HG03060 (cell line): ENCODE results near the gene MBL2.

Experiments
- ATAC-seq: cut with Tn5 transposase; IDR thresholded peaks from one replicate; pipeline ENCODE4 v1.9.1; 2021; ENCODE audit warnings: low read depth, moderate number of reproducible peaks; ENCODE audit not compliant: unreplicated experiment

Gene MBL2

GRCh38 chr10:52772623-52773022 is at the start of gene MBL2:
Gene MBL2 (minus strand): TSS chr10:52772784. CDS start chr10:52771635, 1,149 bp downstream.
- ATAC-seq = no peak

GRCh38 chr10:52820309-52820708 is 47.7 kb upstream of the MBL2 start:
- no peak for ATAC-seq

- ATAC-seq = peak; percentile 94
Measured at GRCh38 chr10:52818019-52818418, 45.4 kb upstream of the MBL2 start.

GRCh38 chr10:52814506-52814905 is 41.9 kb upstream of the MBL2 start:
- ATAC-seq = no peak

- no peak for ATAC-seq
Measured at GRCh38 chr10:52811776-52812175, 39.2 kb upstream of the MBL2 start.

- ATAC-seq = no peak
Measured at GRCh38 chr10:52810761-52811160, 38.2 kb upstream of the MBL2 start.

GRCh38 chr10:52807803-52808202 is 35.2 kb upstream of the MBL2 start:
- no peak for ATAC-seq

- no peak for ATAC-seq
Measured at GRCh38 chr10:52805414-52806285, 33.1 kb upstream of the MBL2 start.

- no peak for ATAC-seq
Measured at GRCh38 chr10:52801947-52802346, 29.4 kb upstream of the MBL2 start.

GRCh38 chr10:52786098-52786497 is 13.5 kb upstream of the MBL2 start:
- ATAC-seq = no peak

- no peak for ATAC-seq
Measured at GRCh38 chr10:52785418-52785817, 12.8 kb upstream of the MBL2 start.

- no peak for ATAC-seq
Measured at GRCh38 chr10:52783726-52784125, 11.1 kb upstream of the MBL2 start.

GRCh38 chr10:52782554-52782953 is 10.0 kb upstream of the MBL2 start:
- ATAC-seq = no peak

- ATAC-seq = no peak
Measured at GRCh38 chr10:52780391-52781155, 8.0 kb upstream of the MBL2 start.

GRCh38 chr10:52779541-52780390 is 7.2 kb upstream of the MBL2 start:
- peak; percentile 80 for ATAC-seq

- ATAC-seq = no peak
Measured at GRCh38 chr10:52778511-52779392, 6.2 kb upstream of the MBL2 start.

GRCh38 chr10:52777414-52777813 is 4.8 kb upstream of the MBL2 start:
- no peak for ATAC-seq

GRCh38 chr10:52776471-52776903 is 3.9 kb upstream of the MBL2 start:
- ATAC-seq = no peak

- ATAC-seq = no peak
Measured at GRCh38 chr10:52775132-52775647, 2.6 kb upstream of the MBL2 start.
